Mesenteric fat pad (tissue), 1 donor: ENCODE data around the gene OCLN. TPM values are rescaled to one million over a fixed set of nuclear protein-coding genes. Genes with fewer than 3 reads are reported as not detected.
"Not testable (repeated sequence)": the region's sequence is repeated elsewhere in the genome, so short reads cannot be mapped to it uniquely, and the experiment has no call there.

ENCODE experiments used
- DNase-seq: peaks from one replicate; pipeline ENCODE4 v3.0.0-alpha.2; 2020; ENCODE audit warnings: low spot score
- long read RNA-seq: library from polyadenylated mRNA; unstranded; transcript quantifications from one replicate; pipeline ENCODE4 v2.0.0, GENCODE V29; 2020
- total RNA-seq: library from RNA; stranded (reverse); fragmentation: NEBNext Ultra II Directional; extraction: Animal tissue kit (Norgen Biotek cat#: 25700); gene quantifications from one replicate; pipeline ENCODE4 v1.2.1, GENCODE V29; 2021
- donor health status: DM: yes; HTN: yes; CAD: no.

Gene OCLN, protein sequence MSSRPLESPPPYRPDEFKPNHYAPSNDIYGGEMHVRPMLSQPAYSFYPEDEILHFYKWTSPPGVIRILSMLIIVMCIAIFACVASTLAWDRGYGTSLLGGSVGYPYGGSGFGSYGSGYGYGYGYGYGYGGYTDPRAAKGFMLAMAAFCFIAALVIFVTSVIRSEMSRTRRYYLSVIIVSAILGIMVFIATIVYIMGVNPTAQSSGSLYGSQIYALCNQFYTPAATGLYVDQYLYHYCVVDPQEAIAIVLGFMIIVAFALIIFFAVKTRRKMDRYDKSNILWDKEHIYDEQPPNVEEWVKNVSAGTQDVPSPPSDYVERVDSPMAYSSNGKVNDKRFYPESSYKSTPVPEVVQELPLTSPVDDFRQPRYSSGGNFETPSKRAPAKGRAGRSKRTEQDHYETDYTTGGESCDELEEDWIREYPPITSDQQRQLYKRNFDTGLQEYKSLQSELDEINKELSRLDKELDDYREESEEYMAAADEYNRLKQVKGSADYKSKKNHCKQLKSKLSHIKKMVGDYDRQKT
- 1.3 TPM for total RNA-seq
- long read RNA-seq: 0 reads

DNA sequence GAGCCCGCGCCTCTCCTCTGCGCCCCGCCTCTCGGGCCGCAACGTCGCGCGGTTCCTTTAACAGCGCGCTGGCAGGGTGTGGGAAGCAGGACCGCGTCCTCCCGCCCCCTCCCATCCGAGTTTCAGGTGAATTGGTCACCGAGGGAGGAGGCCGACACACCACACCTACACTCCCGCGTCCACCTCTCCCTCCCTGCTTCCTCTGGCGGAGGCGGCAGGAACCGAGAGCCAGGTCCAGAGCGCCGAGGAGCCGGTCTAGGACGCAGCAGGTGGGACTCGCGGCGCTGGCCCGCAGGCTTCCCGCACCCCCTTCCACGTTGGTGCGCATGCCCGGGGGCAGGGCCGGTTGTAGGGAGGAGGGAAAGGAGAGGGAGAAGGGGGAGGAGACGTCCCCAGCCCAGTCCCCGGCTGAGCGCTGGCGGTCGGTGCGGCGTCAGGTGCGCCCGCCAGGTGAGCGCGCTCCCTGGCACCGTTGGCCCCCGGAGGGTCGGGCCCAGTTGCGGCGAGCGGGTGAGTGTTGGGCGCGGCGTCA, at the start of gene OCLN:
TSS of gene OCLN (plus strand) at position 400 of the 532 bp plus-strand sequence. CDS start 11,455 bp downstream, outside the sequence.
- no peak for DNase-seq

DNA sequence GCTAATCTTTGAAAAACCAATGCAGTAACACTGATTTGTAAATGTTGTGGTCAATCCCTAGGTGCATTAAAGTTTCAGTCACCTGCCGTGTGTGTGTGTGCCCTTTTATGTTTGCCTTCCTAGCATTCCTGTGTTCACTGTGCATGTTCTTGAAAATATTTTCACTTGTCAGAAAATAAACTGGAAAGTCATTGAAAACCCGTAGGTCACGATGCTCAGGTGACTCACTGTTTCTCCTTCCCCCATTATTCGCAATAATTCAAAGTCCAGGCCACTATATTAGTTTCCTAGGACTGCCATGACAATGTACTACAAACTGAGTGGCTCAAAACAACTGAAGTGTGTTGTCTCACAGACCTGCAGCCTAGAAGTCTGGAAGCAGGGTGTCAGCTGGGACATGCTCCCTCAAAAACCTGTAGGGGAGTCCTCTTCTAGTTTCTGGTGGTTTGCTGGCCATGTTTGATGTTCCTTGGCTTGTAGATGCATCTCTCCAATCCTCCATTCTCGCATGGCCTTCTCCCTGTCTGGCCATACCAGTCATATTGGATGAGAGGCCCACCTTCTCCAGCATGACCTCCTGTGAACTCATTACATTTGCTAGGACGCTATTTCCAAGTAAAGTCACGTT, 48.3 kb upstream of the OCLN start:
- no peak for DNase-seq

DNA sequence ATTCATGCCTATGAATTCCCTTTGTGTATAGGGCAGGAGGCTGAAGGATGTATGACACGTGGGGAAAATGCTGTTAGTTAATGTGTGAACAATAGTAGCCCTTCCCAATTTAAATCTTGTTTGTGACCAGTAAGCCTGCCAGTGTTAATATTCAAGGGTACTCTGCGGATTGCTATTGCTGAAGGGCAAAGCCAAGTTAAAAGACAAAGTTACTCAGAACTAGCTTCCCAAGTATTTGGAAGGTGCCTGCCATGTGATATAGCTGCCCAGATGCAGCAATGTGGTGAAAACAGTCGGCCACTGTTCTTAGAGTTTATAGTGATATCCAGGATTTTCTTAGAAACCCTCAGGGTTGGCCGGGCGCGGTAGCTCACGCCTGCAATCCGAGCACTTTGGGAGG, 43.1 kb upstream of the OCLN start:
- DNase-seq: no peak

DNA sequence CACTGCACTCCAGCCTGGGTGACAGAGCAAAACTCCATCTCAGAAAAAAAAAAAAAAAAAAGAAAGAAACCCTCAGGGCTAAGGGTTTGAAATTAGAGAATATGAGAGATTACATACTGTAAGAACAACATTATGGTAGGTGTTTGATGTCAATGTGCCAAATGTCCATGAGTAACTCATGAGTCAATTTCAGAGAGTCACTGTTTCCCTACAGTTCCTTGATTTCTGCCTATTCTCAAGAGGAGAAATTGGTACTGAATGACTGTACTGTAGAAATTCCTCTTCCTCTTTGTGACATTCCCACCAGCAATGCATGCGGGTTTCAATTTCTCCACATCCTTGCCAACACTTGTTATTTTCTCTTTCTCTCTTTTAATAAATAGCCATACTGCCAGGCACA, 42.5 kb upstream of the OCLN start:
- DNase-seq: no peak

DNA sequence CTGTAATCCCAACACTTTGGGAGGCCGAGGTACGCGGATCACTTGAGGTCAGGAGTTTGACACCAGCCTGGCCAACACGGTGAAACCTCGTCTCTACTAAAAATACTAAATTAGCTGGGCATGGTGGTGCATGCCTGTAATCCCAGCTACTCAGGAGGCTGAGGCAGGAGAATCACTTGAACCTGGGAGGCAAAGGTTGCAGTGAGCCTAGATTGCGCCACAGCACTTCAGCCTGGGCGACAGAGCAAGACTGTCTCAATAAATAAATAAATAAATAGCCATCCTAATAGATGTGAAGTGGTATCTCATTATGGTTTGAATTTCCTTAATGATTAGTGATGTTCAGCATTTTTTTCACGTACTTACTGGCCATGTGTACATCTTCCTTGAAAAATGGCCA, 42.1 kb upstream of the OCLN start:
- DNase-seq: not testable (repeated sequence)

DNA sequence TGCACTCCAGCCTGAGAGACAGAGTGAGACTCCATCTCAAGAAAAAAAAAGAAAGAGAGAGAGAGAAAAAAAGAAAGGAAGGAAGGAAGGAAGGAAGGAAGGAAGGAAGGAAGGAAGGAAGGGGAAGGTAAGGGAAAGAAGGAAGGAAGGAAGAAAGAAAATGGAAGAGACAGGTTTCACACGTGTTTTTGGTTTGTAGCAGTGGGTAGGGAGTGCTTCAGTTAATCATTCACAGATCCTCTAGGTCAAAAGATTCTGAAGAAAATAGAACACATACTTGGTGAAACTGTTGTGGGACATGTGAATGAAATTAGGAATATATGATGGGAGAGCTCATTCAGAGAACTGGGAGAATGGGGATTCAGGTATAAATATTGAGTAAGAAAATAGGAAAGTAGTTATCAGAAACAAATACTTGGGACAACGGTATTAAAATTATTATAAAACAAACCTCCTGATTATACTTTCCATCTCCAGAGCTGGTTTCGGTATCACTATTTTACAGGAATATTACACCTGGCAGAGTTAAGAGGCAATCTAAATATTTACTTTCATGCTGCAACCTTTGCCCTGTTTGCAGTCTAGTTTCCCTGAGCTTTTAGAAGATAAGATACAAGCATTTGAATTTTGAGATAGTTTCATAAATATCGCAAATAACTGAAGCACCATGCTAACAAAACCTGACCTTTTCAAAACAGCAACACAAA, 40.5 kb upstream of the OCLN start:
- DNase-seq: no peak

DNA sequence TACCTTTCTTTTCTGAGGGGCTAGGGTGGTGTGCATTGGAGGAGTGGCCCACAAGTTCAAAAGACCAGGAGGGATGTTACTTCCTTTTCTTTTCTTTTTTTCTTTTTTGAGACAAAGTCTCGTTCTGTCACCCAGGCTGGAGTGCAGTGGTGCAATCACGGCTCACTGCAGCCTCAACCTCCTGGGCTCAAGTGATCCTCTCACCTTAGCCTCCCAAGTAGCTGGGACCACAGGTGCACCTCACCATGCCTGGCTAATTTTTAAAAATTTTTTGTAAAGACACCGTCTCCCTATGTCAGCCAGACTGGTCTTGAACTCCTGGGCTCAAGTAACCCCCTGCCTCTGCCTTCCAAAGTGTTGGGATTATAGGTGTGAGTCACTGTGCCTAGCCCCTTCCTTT, 39.1 kb upstream of the OCLN start:
- DNase-seq: not testable (repeated sequence)

DNA sequence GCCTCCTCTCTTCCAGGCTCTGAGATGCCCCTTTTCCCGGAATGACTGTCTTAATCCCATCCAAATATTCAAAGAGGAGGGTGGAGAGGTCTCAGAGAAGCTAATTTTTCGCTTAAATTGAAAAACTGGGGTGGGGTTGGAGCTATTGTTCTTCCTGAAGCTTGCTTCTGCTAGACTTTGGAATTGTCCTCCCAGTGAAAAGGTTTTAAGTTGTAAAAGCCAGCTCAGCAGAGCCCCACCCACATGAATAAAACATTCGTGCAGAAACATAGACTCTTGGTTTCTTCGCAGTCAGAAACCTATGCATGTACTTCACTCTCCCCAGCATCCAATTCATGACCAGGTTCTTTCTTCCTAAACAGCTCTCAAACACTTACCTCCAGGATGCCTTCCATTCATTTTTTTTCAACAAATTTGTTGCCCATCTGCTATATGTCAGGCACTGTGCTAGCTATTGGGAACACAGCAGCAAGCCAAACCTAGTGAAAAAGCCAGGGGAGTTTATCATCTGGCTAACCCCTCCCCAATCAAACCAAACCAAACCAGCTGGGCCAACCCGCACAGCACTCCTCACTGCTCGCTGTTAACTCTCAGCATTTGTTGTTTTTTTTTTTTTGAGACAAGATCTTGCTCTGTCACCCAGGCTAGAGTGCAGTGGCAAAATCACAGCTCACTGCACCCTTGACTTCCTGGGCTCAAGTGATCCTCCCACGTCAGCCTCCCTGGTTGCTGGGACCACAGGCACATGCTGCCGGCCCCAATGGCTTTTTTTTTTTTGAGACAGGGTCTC, 37.9 kb upstream of the OCLN start:
- no peak for DNase-seq

DNA sequence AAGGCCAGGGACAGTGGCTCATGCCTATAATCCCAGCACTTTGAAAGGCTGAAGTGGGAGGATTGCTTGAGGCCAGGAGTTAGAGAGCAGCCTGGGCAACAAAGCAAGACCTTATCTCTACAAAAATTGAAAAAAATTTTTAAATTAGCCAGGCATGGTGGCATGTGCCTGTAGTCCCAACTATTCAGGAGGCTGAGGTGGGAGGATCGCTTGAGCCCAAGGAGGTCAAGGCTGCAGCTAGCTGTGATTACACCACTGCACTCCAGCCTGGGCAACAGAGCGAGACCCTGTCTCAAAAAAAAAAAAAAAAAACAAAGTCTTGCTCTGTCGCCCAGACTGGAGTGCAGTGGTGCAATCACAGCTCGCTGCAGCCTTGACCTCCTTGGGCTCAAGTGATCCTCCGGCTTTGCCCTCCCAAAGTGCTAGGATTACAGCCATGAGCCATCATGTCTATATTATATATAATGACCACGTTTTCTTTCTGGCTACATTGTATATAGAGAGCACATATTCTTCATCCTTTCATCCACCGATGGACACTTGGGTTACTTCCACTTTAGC, 37.1 kb upstream of the OCLN start:
- DNase-seq: not testable (repeated sequence)

DNA sequence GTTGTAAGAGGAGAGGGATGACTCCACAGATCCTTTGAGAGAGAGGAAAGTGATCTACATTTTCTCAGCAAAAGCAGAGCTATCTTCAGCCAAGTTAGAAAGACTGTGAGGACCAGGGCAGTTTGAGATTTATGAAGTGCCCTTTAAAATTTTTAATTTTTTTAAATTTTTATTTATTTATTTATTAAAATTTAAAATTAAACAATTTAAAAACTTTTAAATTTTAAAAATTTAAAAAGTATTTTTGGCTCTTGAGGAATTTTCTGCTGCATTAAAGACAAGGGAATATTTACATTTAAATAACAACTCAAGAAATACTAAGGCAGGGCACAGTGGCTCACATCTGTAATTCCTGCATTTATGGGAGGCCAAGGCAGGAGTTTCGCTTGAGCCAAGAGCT, 30.4 kb upstream of the OCLN start:
- no peak for DNase-seq

DNA sequence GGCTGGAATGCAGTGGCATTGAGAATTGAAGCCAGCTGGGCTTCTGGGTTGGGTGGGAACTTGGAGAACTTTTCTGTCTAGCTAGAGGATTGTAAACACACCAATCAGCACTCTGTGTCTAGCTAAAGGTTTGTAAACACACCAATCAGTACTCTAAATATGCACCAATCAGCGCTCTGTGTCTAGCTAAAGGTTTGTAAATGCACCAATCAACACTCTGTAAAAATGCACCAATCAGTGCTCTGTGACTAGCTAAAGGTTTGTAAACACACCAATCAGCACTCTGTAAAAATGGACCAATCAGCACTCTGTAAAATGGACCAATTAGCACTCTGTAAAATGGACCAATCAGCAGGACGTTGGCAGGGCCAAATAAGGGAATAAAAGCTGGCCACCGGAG, 26.2 kb upstream of the OCLN start:
- not testable (repeated sequence) for DNase-seq

DNA sequence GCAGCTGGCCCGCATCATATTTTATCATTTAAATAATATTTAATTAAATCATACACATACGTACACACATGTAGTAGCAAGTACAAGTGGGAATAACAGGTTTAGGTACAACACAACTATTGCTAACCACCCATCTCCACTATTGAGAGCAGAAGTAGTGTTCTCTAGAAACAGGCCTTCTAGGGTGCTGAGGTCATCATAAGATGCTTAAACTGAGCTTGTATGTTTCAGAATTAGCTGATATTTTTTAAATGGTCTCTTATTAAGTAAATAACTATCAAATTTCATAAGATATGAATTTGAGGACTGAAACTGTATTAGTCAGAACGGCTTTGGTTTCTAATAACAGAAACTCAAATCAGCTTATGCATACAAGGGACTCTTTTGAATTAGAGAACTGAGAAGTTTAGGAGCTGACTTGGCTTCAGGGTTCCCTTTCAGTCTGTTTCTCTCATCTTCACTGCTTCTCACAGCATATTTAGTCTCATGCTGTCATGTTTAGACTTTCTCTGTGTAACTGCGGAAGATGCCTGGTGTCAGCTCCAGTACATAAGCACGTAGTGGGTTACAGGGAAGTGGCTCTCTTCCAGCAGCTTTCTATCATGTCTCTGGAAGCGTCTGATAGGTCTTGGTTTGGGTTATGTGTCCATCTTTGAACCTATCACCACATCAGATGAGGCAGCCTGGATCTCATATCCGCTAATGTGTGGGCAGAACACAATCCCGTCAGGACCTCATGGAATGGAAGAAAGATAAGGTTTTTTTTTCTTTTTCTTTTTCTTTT, 25.0 kb upstream of the OCLN start:
- DNase-seq: no peak

DNA sequence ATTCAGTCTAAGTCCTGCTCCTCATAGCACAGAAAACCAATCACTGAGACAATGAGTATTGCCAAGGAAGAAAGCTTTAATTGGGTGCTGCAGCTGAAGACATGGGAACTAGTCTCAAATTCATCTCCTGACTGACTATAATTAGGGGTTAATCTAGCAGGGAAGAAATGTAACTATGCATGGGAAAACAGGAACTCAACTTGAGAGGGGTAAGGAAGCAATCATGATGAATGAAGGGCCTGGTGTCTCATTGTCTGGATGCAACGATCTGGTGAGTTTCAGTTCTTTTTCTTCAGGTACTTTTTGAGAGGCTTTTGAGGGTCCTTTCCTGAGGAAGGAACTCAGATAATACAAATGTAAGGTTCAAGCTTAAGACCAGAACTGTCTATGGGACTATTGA, 24.0 kb upstream of the OCLN start:
- no peak for DNase-seq

DNA sequence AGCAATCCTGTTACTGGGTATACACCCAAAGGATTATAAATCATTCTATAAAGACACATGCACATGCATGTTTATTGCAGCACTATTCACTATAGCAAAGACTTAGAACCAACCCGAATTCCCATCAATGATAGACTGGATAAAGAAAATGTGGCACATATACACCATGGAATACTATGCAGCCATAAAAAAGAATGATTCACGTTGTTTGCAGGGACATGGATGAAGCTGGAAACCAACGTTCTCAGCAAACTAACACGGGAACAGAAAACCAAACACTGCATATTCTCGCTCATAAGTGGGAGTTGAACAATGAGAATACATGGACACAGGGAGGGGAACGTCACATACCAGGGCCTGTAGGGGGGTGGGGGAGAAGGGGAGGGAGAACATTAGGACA, 21.1 kb upstream of the OCLN start:
- not testable (repeated sequence) for DNase-seq

DNA sequence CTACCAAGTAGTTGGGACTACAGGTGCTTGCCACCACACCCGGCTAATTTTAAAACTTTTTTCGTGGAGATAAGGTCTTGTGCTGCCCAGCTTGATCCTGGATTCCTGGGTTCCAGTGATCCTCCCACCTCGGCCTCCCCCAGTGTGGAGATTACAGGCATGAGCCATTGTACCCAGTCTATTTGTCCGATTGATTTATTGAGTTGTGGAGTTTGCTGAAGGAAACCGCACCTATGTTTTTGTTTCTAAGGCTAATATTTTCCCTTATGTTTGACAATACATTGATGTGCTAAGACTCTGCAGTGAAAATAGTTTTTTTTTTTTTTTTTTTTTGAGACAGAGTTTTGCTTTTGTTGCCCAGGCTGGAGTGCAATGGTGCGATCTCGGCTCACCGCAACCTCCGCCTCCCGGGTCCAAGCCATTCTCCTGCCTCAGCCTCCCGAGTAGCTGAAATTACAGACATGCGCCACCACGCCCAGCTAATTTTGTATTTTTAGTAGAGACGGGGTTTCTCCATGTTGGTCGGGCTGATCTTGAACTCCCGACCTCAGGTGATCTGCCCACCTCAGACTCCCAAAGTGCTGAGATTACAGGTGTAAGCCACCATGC, 20.0 kb upstream of the OCLN start:
- not testable (repeated sequence) for DNase-seq

DNA sequence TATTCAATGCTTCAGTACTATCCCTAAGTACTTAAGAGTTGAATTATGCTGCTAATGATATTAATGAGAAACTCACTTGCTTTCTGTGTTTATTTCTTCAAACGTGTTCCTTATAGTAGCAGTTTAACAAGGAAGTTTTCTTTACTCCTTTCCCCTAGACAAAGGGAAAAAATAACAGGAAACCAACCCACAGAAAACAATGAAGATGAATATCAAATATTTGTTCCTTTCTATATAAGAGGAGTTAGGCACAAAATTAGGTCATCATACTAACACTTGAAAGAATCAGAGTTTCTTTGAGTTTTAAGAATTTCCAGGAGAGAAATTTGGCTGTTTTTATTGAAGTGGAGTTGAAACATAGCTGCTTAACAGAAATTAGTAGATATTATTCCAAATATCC, 15.4 kb upstream of the OCLN start:
- no peak for DNase-seq

DNA sequence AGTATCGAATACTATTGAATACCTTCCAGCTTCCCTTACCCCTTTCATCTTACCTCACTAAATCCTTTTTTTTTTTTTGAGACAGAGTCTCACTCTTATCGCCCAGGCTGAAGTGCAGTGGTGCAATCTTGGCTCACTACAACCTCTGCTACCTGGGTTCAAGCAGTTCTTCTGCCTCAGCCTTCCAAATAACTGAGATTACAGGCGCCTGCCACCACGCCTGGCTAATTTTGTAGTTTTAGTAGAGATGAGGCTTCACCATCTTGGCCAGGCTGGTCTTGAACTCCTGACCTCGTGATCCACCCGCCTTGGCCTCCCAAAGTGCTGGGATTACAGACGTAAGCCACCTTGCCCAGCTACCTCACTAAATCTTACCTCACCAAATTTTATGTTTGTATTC, 14.3 kb upstream of the OCLN start:
- not testable (repeated sequence) for DNase-seq

DNA sequence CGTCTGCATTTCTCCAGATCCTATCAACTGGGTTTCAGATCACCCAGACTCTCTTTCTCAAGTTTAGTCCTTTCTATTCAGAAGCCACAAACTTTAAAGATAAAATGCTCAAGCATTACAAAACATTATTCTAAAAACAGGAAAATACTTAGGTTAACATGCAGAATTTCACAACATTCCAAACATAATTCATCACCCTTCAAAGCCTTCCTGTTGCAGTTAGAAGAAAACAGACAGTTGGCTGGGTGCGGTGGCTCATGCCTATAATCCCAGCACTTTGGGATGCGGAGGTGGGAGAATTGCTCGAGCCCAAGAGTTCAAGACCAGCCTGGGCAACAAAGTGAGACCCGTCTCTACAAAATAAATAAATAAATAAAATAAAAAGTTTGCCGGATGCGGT, 7.7 kb upstream of the OCLN start:
- no peak for DNase-seq

DNA sequence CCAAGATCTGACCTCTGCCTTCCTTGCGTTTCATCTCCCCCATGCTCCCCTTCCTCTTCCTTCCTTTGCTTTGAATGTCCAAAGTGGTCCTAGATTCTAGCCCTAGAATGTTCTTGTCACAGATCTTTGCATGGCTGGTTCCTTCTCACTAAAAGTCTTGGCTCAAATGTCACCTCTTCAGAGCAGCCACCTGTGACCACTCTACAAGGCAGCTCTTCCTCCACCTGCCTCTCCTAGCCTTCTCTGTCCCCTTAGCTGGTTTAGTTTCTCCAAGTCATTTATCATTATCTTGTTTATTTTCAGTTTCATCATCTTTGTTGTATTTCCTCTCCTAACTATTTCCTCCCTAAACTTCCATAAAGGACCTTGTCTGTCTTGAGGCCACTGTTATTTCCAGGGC, 7.1 kb upstream of the OCLN start:
- no peak for DNase-seq
